Activated CD8-positive, alpha-beta T cell treated with anti-CD3 and anti-CD28 coated beads for 36 hours (primary cell): ENCODE results near the gene PLCL1. TPM values are rescaled to one million over a fixed set of nuclear protein-coding genes. Genes with fewer than 3 reads are reported as not detected.

ENCODE experiments used
- ATAC-seq: fragments of 200-7000 bp; cut with Tn5 transposase; one replicate; pipeline ENCODE4 v1.10.0; 2021; ENCODE audit warnings: mild to moderate bottlenecking, moderate library complexity
- CTCF ChIA-PET: fragments of 350-600 bp; sonication (Branson Sonifier 250); formaldehyde crosslinking; loops from one replicate; lab custom pipeline; 2021; ENCODE audit warnings: antibody characterized with exemption; lab: Charles Lee
- POLR2A ChIA-PET: fragments of 350-600 bp; sonication (Branson Sonifier 250); formaldehyde crosslinking; loops from one replicate; lab custom pipeline; 2021; ENCODE audit warnings: antibody characterized with exemption; lab: Charles Lee
- DNase-seq: peaks from one replicate; pipeline ENCODE4 v3.0.0-alpha.2; 2020
- H3K27ac Mint-ChIP-seq: one replicate; pipeline ENCODE4 v1.8.0; 2021; ENCODE audit warnings: mild to moderate bottlenecking, mixed read lengths
- H3K27me3 Mint-ChIP-seq: one replicate; pipeline ENCODE4 v1.8.0; 2021; ENCODE audit warnings: mixed read lengths
- H3K36me3 Mint-ChIP-seq: one replicate; pipeline ENCODE4 v1.8.0; 2021; ENCODE audit warnings: low read depth, mixed read lengths
- H3K4me1 Mint-ChIP-seq: one replicate; pipeline ENCODE4 v1.8.0; 2021; ENCODE audit warnings: low read depth, mixed read lengths
- H3K4me3 Mint-ChIP-seq: one replicate; pipeline ENCODE4 v1.8.0; 2021; ENCODE audit warnings: mild to moderate bottlenecking, moderate library complexity, mixed read lengths
- H3K9me3 Mint-ChIP-seq: one replicate; pipeline ENCODE4 v1.8.0; 2021; ENCODE audit warnings: mixed read lengths
- intact Hi-C: fragments of 100-400 bp; cut with micrococcal nuclease; formaldehyde crosslinking; loops from one replicate; pipeline ENCODE4 v1.10.0; 2022
- total RNA-seq, 2 experiments: library from RNA; stranded (reverse); gene quantifications; one replicate each; pipeline ENCODE4 v1.2.3, GENCODE V29; 2021
- TF ChIP-seq, protein P1 (sequence below): fragments of 200-600 bp; IDR thresholded peaks from one replicate; pipeline ENCODE4 v1.8.0; 2022; ENCODE audit warnings: antibody characterized with exemption, mild to moderate bottlenecking

Gene PLCL1
- total RNA-seq, 2 experiments from 2014 or later: 0.68 to 0.69 TPM

GRCh38 chr2:197985029-197985638, 180.7 kb downstream of the PLCL1 start:
- POLR2A ChIA-PET: interaction anchor here (1.1 to 1.5 kb wide), 2 partner anchors 8 to 35 kb away, joined by 3 to 4 read pairs; no protein-coding TSS in a partner anchor
- H3K36me3 Mint-ChIP-seq: no peaks in the 10 kb centered on the region
- ATAC-seq: no peak
- intact Hi-C loops: no loop called here
- H3K4me1 Mint-ChIP-seq: peaks cover 6% of the 10 kb centered on the region
- no peak overlapping the region for H3K27ac Mint-ChIP-seq
- H3K4me3 Mint-ChIP-seq: no peak overlapping the region
- peaks cover 7% of the 10 kb centered on the region for H3K9me3 Mint-ChIP-seq
- CTCF ChIA-PET: interaction anchor here (0.9 to 2.2 kb wide), 3 partner anchors 8 to 142 kb away, joined by 3 to 6 read pairs (median 5); no protein-coding TSS in a partner anchor
- no peaks in the 10 kb centered on the region for H3K27me3 Mint-ChIP-seq
- TF ChIP-seq, protein P1, sequence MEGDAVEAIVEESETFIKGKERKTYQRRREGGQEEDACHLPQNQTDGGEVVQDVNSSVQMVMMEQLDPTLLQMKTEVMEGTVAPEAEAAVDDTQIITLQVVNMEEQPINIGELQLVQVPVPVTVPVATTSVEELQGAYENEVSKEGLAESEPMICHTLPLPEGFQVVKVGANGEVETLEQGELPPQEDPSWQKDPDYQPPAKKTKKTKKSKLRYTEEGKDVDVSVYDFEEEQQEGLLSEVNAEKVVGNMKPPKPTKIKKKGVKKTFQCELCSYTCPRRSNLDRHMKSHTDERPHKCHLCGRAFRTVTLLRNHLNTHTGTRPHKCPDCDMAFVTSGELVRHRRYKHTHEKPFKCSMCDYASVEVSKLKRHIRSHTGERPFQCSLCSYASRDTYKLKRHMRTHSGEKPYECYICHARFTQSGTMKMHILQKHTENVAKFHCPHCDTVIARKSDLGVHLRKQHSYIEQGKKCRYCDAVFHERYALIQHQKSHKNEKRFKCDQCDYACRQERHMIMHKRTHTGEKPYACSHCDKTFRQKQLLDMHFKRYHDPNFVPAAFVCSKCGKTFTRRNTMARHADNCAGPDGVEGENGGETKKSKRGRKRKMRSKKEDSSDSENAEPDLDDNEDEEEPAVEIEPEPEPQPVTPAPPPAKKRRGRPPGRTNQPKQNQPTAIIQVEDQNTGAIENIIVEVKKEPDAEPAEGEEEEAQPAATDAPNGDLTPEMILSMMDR: no peak
- no peak for DNase-seq

DNA sequence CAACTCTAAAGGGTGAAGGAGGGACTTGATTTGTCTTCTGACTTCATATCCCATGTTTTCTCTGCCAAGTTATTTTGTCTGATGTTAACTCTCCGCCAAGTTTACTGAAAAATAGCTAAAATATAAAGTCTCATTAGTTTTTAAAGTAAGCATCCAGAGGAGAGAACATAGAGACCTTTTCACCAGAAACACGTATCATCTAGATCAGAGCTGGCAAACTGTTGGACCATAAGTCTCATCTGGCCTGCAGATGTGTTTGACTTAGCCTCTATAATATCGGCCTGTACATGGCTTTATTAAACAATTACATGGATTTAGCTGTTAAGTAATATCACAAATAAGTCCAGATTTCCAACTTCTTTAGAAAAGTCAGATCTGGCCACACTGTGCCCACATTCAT, 182.6 kb downstream of the PLCL1 start:
- TF ChIP-seq, protein P1: no peak
- Mint-ChIP-seq H3K27ac (no peak overlapping the region), H3K9me3 (peaks cover 12% of the 10 kb centered on the region), H3K36me3 (peaks cover 3% of the 10 kb centered on the region), H3K4me1 (peaks cover 6% of the 10 kb centered on the region), H3K4me3 (no peak overlapping the region), H3K27me3 (no peaks in the 10 kb centered on the region)
- intact Hi-C loops: no loop called here
- DNase-seq (no peak), ATAC-seq (no peak)
- ChIA-PET POLR2A (no interaction called here), CTCF (interaction anchor here (0.7 to 1.1 kb wide), 4 partner anchors 17 to 183 kb away, joined by 3 to 4 read pairs (median 3); partner anchors contain the start of gene PLCL1)

- no peak for ATAC-seq
- intact Hi-C loops: no loop called here
- Mint-ChIP-seq H3K36me3 (peaks cover 3% of the 10 kb centered on the region), H3K9me3 (peaks cover 12% of the 10 kb centered on the region), H3K27ac (no peak overlapping the region), H3K4me1 (peaks cover 28% of the 10 kb centered on the region), H3K4me3 (no peak overlapping the region), H3K27me3 (no peaks in the 10 kb centered on the region)
- TF ChIP-seq, protein P1: no peak
- POLR2A ChIA-PET: no interaction called here
- CTCF ChIA-PET: no interaction called here
- no peak for DNase-seq
Measured at GRCh38 chr2:197990356-197990755, 186.0 kb downstream of the PLCL1 start.

DNA sequence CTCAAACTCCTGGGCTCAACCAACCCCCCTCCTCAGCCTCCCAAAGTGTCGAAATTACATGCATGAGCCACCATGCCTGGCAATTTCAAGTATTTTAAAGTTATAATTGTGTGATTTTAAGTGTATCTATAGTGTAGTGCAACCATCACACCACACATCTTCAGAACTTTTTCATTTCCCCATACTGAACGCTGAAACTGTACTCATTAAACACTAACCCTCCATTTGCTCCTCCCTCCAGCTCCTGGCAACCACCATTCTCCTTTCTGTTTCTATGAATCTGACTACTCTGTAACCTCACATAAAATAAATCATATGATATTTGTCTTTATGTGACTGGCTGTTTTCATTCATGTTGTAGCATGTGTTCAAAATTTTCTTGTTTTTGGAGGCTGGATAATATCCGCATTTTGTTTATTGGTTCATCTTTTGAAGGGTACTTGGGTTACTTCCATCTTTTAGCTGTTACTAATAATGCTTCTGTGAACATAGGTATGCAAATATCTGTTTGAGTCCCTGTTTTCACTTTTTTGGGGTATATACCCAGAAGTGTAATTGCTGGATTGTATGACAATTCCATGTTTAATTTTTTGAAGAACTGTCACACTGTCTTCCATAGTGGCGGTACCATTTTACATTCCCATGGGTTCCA, 188.2 kb downstream of the PLCL1 start:
- TF ChIP-seq, protein P1: no peak
- Mint-ChIP-seq H3K4me3 (no peak overlapping the region), H3K27ac (no peak overlapping the region), H3K27me3 (no peaks in the 10 kb centered on the region), H3K9me3 (peaks cover 12% of the 10 kb centered on the region), H3K36me3 (peaks cover 3% of the 10 kb centered on the region), H3K4me1 (peaks cover 35% of the 10 kb centered on the region)
- CTCF ChIA-PET: no interaction called here
- intact Hi-C loops: no loop called here
- no peak for DNase-seq
- no peak for ATAC-seq
- POLR2A ChIA-PET: no interaction called here

GRCh38 chr2:197993363-197993762, 189.0 kb downstream of the PLCL1 start:
- Mint-ChIP-seq H3K9me3 (peaks cover 12% of the 10 kb centered on the region), H3K27ac (no peak overlapping the region), H3K36me3 (peaks cover 3% of the 10 kb centered on the region), H3K4me3 (no peak overlapping the region), H3K4me1 (peaks cover 38% of the 10 kb centered on the region), H3K27me3 (no peaks in the 10 kb centered on the region)
- CTCF ChIA-PET: interaction anchor here (1.0 kb wide), 1 partner anchor 13 kb away, joined by 5 read pairs; no protein-coding TSS in a partner anchor
- intact Hi-C loops: no loop called here
- POLR2A ChIA-PET: interaction anchor here (0.6 to 0.9 kb wide), 2 partner anchors 8 to 667 kb away, joined by 3 to 4 read pairs; no protein-coding TSS in a partner anchor
- ATAC-seq (no peak), DNase-seq (no peak)
- TF ChIP-seq, protein P1: no peak
